HL-60 (cell line): ENCODE data around the gene AMN.

Source experiments
- DNase-seq, 2 experiments: peaks; one replicate each; pipeline ENCODE4 v3.0.0-alpha.2; 2010 to 2020; ENCODE audit warnings: low read depth in 1 of 2, low spot score in 1 of 2
- H3K27ac ChIP-seq: fragments of 250-450 bp; sonication (Bioruptor Pico); replicated peaks from 2 replicates; pipeline ENCODE4 v1.5.1; 2020; ENCODE audit warnings: mild to moderate bottlenecking, moderate library complexity
- H3K27me3 ChIP-seq: fragments of 250-450 bp; sonication (Bioruptor Pico); 2 replicates; pipeline ENCODE4 v1.5.1; 2021; ENCODE audit warnings: mild to moderate bottlenecking, moderate library complexity; ENCODE audit not compliant: insufficient read depth, poor library complexity, severe bottlenecking
- H3K4me3 ChIP-seq: replicated peaks from 2 replicates; pipeline ENCODE4 v1.5.1; 2011; ENCODE audit warnings: mild to moderate bottlenecking, control low read depth, low read length; ENCODE audit not compliant: insufficient read depth
- GABPA ChIP-seq: IDR thresholded peaks from 2 replicates; pipeline ENCODE4 v1.6.1; 2012; ENCODE audit warnings: low read depth
- POLR2AphosphoS5 ChIP-seq: IDR thresholded peaks from 2 replicates; pipeline ENCODE4 v1.6.1; 2012; ENCODE audit warnings: low read depth
- SPI1 ChIP-seq: IDR thresholded peaks from 2 replicates; pipeline ENCODE4 v1.6.1; 2012; ENCODE audit warnings: low read depth, mild to moderate bottlenecking, borderline replicate concordance
- TF ChIP-seq, protein P1 (sequence below): IDR thresholded peaks from 2 replicates; pipeline ENCODE4 v1.6.1; 2012; ENCODE audit warnings: low read depth; ENCODE audit not compliant: insufficient replicate concordance
- TF ChIP-seq, protein P2 (sequence below): IDR thresholded peaks from one replicate; pipeline ENCODE4 v1.5.1; 2011; ENCODE audit warnings: low read length, control low read depth, inconsistent platforms; ENCODE audit not compliant: insufficient read depth

Gene AMN

DNA sequence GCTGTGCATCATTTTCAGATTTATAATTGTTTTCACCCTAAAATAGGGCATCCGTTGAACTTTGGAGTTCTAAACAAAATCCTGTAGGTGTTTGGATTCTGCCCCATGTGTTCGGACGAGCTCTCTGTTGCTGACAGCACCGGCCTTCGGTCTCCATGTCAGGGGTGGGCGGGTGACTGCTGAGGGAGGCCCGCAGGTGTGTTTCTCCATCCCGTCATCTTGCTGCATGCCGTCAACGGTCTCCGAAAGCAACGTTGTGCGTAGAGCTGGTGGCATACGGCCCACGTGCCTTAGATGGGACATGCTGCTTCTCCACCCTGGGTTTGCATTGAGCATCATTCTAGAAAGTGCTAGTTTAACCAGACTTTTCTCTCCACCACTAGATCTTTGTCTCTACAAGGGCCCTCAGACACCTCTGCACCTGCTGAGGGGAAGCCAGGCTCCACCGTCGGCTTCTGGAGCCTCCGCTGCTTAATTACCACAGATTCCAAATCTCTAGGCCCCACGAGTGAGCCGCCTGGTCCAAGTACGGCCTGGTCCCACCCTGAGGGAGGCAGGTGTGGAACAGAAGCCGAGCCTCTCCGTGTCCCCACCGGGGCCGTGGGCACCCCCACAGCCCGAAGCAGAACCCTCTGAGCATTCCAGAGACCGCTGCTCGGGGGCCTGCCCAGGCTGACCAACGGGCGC is 15.7 kb upstream of the AMN start:
- no peaks in the 10 kb centered on the region for H3K27me3 ChIP-seq
- no peak overlapping the region for H3K4me3 ChIP-seq
- H3K27ac ChIP-seq = no peak overlapping the region
- no peak for DNase-seq
- TF ChIP-seq, protein P1, sequence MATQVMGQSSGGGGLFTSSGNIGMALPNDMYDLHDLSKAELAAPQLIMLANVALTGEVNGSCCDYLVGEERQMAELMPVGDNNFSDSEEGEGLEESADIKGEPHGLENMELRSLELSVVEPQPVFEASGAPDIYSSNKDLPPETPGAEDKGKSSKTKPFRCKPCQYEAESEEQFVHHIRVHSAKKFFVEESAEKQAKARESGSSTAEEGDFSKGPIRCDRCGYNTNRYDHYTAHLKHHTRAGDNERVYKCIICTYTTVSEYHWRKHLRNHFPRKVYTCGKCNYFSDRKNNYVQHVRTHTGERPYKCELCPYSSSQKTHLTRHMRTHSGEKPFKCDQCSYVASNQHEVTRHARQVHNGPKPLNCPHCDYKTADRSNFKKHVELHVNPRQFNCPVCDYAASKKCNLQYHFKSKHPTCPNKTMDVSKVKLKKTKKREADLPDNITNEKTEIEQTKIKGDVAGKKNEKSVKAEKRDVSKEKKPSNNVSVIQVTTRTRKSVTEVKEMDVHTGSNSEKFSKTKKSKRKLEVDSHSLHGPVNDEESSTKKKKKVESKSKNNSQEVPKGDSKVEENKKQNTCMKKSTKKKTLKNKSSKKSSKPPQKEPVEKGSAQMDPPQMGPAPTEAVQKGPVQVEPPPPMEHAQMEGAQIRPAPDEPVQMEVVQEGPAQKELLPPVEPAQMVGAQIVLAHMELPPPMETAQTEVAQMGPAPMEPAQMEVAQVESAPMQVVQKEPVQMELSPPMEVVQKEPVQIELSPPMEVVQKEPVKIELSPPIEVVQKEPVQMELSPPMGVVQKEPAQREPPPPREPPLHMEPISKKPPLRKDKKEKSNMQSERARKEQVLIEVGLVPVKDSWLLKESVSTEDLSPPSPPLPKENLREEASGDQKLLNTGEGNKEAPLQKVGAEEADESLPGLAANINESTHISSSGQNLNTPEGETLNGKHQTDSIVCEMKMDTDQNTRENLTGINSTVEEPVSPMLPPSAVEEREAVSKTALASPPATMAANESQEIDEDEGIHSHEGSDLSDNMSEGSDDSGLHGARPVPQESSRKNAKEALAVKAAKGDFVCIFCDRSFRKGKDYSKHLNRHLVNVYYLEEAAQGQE = no peak
- TF ChIP-seq SPI1 (no peak), POLR2AphosphoS5 (no peak), GABPA (no peak)
- TF ChIP-seq, protein P2, sequence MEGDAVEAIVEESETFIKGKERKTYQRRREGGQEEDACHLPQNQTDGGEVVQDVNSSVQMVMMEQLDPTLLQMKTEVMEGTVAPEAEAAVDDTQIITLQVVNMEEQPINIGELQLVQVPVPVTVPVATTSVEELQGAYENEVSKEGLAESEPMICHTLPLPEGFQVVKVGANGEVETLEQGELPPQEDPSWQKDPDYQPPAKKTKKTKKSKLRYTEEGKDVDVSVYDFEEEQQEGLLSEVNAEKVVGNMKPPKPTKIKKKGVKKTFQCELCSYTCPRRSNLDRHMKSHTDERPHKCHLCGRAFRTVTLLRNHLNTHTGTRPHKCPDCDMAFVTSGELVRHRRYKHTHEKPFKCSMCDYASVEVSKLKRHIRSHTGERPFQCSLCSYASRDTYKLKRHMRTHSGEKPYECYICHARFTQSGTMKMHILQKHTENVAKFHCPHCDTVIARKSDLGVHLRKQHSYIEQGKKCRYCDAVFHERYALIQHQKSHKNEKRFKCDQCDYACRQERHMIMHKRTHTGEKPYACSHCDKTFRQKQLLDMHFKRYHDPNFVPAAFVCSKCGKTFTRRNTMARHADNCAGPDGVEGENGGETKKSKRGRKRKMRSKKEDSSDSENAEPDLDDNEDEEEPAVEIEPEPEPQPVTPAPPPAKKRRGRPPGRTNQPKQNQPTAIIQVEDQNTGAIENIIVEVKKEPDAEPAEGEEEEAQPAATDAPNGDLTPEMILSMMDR = no peak

DNA sequence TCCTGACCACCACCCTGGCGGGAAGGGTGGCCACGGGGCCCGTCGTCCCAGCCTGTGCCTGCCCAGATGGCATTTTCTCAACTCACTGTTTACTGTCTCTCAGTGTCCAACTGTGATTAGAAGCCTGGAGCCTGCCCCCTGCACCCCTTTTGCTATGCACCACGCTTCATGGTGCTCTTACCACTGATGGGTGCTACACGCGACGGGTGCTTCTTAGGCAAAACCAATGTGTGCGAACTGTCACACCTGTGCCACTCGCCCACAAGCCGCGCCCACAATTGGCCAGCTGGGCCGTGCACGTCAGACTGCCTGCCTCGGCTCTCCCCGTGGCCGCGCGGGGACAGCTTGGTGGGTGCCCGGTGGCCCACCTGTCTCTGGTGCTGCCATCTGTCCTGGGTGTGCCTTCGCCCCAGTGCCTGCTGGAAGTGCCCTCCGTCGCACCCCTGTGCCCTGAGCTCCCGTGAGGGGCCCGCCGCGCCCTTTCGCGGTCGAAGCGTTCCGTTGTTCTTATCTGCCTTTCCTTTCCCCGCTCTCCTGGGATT is 15.1 kb upstream of the AMN start:
- TF ChIP-seq, protein P2 = no peak
- TF ChIP-seq GABPA (no peak), SPI1 (no peak), POLR2AphosphoS5 (no peak)
- TF ChIP-seq, protein P1 = no peak
- H3K4me3 ChIP-seq = no peak overlapping the region

DNA sequence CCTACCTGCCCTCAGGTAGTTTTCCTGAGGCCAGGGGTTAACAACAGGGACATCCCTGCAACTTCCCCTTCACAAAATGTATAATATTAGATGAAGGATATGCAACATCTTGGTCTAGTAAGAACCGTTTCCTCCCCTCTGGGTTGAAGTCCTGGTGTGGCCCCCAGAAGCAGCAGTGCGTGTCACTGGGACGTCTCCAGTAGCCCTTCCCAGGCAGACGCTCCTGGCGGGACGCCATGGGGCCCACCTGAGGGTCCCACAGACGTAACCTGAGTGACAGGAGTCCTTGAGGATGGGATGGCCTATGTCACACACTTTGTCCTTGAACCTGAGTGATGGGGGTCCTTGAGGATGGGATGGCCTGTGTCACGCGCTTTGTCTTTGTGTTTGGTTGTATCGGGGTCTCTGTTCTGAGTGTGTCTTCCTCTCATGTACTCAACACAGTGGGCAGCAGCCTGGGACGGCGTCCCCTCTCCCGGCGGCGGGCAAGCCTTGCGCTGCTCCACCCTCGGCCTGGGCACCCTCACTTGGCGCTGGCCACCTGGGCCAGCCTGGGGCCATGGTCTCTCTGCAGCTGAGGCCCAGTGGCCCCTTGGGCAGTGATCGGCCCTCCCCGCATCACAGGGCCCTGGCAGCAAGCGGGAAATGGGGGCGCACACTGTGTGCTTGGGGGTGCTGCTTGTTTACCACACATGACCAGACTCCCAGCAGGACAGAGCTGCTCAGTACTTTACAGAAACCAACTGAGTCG is 14.3 kb upstream of the AMN start:
- H3K4me3 ChIP-seq = no peak overlapping the region
- DNase-seq = no peak
- H3K27ac ChIP-seq = no peak overlapping the region
- no peaks in the 10 kb centered on the region for H3K27me3 ChIP-seq
- TF ChIP-seq POLR2AphosphoS5 = no peak
- TF ChIP-seq SPI1 = no peak
- no peak for TF ChIP-seq GABPA
- TF ChIP-seq, protein P2 = no peak
- TF ChIP-seq, protein P1 = no peak

More for the DNA sequence above, 15.1 kb upstream of the AMN start:
- no peak for DNase-seq
- H3K27me3 ChIP-seq = no peaks in the 10 kb centered on the region
- H3K27ac ChIP-seq = no peak overlapping the region
